ENCODE data around the gene IL3RA.
"Not testable (repeated sequence)": the region's sequence is repeated elsewhere in the genome, so short reads cannot be mapped to it uniquely, and the experiment has no call there.

Gene IL3RA

DNA sequence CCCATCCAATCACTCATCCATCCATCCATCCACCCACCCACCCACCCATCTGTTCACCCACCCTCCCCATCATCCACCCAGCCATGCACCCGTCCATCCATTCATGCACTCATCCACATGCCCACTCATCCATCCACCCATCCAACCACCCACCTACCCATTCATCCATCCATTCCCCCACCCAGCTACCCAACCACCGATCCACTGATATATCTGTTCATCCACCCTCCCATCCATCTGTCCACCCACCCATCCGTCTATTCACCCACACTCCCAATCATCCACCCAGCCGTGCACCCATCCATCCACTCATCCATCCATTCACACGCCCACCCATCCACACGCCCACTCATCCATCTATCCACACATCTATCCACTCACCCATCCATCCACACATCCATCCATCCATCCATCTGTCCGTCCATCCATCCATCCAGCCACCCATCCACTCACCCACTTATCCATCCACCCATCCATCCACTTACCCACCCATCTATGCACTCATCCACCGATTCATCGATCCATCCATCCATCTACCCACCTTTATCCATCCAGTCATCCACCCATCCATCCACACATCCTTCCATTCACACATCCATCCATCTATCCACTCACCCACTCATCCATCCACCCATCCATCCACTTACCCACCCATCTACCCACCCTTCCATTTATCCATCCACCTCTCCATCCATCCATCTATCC is 87.7 kb downstream of the IL3RA start:
- Mint-ChIP-seq H3K36me3 (ENCODE audit: low read depth) (no peaks in the 10 kb centered on the region), H3K27ac (no peak overlapping the region), H3K4me1 (ENCODE audit: low read depth) (peaks cover 8% of the 10 kb centered on the region), H3K4me3 (no peak overlapping the region), H3K27me3 (no peaks in the 10 kb centered on the region), H3K9me3 (peaks cover 35% of the 10 kb centered on the region)
- intact Hi-C loops (cut with micrococcal nuclease): no loop called here

DNA sequence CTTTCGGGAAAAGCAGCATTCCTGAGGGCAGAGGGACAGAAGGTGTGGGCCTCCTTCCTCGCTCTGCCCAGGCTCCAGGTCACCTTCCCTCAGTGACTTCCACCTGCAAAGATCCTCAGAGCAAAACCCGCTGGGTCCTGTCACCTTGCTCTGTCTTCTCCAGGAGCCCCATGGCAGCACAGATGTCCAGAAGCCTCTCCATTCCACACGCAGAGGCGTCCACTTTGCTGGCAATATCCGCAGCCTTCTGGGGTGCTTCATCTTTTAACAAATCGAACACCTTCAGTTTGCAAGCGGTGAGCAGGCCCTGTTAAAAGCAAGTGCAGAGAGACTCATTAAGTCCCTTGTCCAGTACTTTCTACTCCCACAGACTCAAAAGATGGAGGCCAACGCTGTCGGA is 88.8 kb downstream of the IL3RA start:
- Mint-ChIP-seq H3K27ac (no peak overlapping the region), H3K27me3 (no peaks in the 10 kb centered on the region), H3K4me3 (no peak overlapping the region), H3K4me1 (ENCODE audit: low read depth) (no peaks in the 10 kb centered on the region), H3K9me3 (peaks cover 35% of the 10 kb centered on the region), H3K36me3 (ENCODE audit: low read depth) (peaks cover 5% of the 10 kb centered on the region)
- intact Hi-C loops (cut with micrococcal nuclease): no loop called here

- H3K27ac Mint-ChIP-seq; intact Hi-C loops (cut with micrococcal nuclease); H3K36me3 Mint-ChIP-seq (ENCODE audit: low read depth); H3K4me1 Mint-ChIP-seq (ENCODE audit: low read depth); H3K4me3 Mint-ChIP-seq; H3K27me3 Mint-ChIP-seq: not testable (repeated sequence)
- H3K9me3 Mint-ChIP-seq: peaks cover 35% of the 10 kb centered on the region
These were observed 89.7 kb downstream of the IL3RA start for GRCh38 chrX:1426321-1426720.

- H3K4me3 Mint-ChIP-seq: no peak overlapping the region
- H3K27ac Mint-ChIP-seq: no peak overlapping the region
- intact Hi-C loops (cut with micrococcal nuclease): no loop called here
- no peaks in the 10 kb centered on the region for H3K4me1 Mint-ChIP-seq (ENCODE audit: low read depth)
- H3K27me3 Mint-ChIP-seq: no peaks in the 10 kb centered on the region
- H3K9me3 Mint-ChIP-seq: peaks cover 26% of the 10 kb centered on the region
- peaks cover 20% of the 10 kb centered on the region for H3K36me3 Mint-ChIP-seq (ENCODE audit: low read depth)
These were observed 91.2 kb downstream of the IL3RA start for GRCh38 chrX:1427756-1428155.

DNA sequence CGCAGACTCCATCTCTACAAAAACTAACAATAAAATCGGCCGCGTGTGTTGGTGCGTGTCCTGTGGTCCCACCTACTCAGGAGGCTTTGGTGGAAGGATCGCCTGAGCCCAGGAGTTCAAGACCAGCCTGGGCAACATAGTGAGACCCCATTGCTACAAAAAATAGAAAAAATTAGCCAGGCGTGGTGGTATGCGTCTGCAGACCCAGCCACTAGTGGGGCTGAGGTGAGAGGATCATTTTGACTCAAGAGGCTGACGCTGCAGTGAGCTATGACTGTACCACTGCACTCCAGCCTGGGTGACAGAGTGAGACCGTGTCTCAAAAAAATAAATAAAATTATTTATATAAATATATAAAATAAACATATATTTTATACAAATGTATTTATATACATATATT is 93.9 kb downstream of the IL3RA start:
- H3K27me3 Mint-ChIP-seq: no peaks in the 10 kb centered on the region
- intact Hi-C loops (cut with micrococcal nuclease): no loop called here
- no peak overlapping the region for H3K4me3 Mint-ChIP-seq
- peaks cover 47% of the 10 kb centered on the region for H3K36me3 Mint-ChIP-seq (ENCODE audit: low read depth)
- peaks cover 2% of the 10 kb centered on the region for H3K9me3 Mint-ChIP-seq
- no peak overlapping the region for H3K27ac Mint-ChIP-seq
- H3K4me1 Mint-ChIP-seq (ENCODE audit: low read depth): no peaks in the 10 kb centered on the region

Measured in dendritic cell treated with granulocyte-macrophage colony-stimulating factor and Interleukin-4, amounts not matched to agents 40 ng/mL and 50 ng/mL, for 4 days (primary cell).